ENCODE results near the gene STEAP3. TPM values are rescaled to one million over a fixed set of nuclear protein-coding genes. Genes with fewer than 3 reads are reported as not detected.

STEAP3 gene
- polyA plus RNA-seq, 4 donors, result 1.4 to 1.9 (median 1.7) TPM

- no peak for DNase-seq (ENCODE audit: low read depth in 4 of 4, low spot score in 3 of 4)
Observed at GRCh38 chr2:119289093-119289492, 65.5 kb downstream of the STEAP3 start.

GRCh38 chr2:119289642-119290041 lies 66.0 kb downstream of the STEAP3 start:
- no peak for DNase-seq (ENCODE audit: low read depth in 4 of 4, low spot score in 3 of 4)

- peak; percentile 34 to 65 (median 50) for DNase-seq (ENCODE audit: low read depth in 4 of 4, low spot score in 3 of 4)
Observed at GRCh38 chr2:119290859-119291587, 67.4 kb downstream of the STEAP3 start.

- DNase-seq (ENCODE audit: low read depth in 4 of 4, low spot score in 3 of 4), result no peak
Observed at GRCh38 chr2:119291588-119292167, 68.0 kb downstream of the STEAP3 start.

- DNase-seq (ENCODE audit: low read depth in 4 of 4, low spot score in 3 of 4), result no peak
Observed at GRCh38 chr2:119292226-119292625, 68.6 kb downstream of the STEAP3 start.

- no peak for DNase-seq (ENCODE audit: low read depth in 4 of 4, low spot score in 3 of 4)
Observed at GRCh38 chr2:119293254-119293653, 69.6 kb downstream of the STEAP3 start.

GRCh38 chr2:119293900-119294299 lies 70.3 kb downstream of the STEAP3 start:
- DNase-seq (ENCODE audit: low read depth in 4 of 4, low spot score in 3 of 4), result no peak

- DNase-seq (ENCODE audit: low read depth in 4 of 4, low spot score in 3 of 4), result no peak
Observed at GRCh38 chr2:119294671-119295070, 71.0 kb downstream of the STEAP3 start.

- DNase-seq (ENCODE audit: low read depth in 4 of 4, low spot score in 3 of 4), result no peak
Observed at GRCh38 chr2:119295688-119296375, 72.2 kb downstream of the STEAP3 start.

GRCh38 chr2:119301413-119301812 lies 77.8 kb downstream of the STEAP3 start:
- no peak for DNase-seq (ENCODE audit: low read depth in 4 of 4, low spot score in 3 of 4)

GRCh38 chr2:119304847-119305246 lies 81.2 kb downstream of the STEAP3 start:
- no peak for DNase-seq (ENCODE audit: low read depth in 4 of 4, low spot score in 3 of 4)

- no peak for DNase-seq (ENCODE audit: low read depth in 4 of 4, low spot score in 3 of 4)
Observed at GRCh38 chr2:119305497-119306195, 82.0 kb downstream of the STEAP3 start.

GRCh38 chr2:119306196-119306590 lies 82.6 kb downstream of the STEAP3 start:
- DNase-seq (ENCODE audit: low read depth in 4 of 4, low spot score in 3 of 4), result no peak

- DNase-seq (ENCODE audit: low read depth in 4 of 4, low spot score in 3 of 4), result no peak
Observed at GRCh38 chr2:119307419-119308140, 83.9 kb downstream of the STEAP3 start.

- no peak for DNase-seq (ENCODE audit: low read depth in 4 of 4, low spot score in 3 of 4)
Observed at GRCh38 chr2:119308793-119309330, 85.2 kb downstream of the STEAP3 start.

- no peak for DNase-seq (ENCODE audit: low read depth in 4 of 4, low spot score in 3 of 4)
Observed at GRCh38 chr2:119311371-119311770, 87.7 kb downstream of the STEAP3 start.

GRCh38 chr2:119311831-119312230 lies 88.2 kb downstream of the STEAP3 start:
- DNase-seq (ENCODE audit: low read depth in 4 of 4, low spot score in 3 of 4), result no peak
